IPS-20b (cell line): ENCODE measurements around the gene ATM.
A peak's percentile ranks its signal among the peaks of the same experiment; 100 is the strongest.

ENCODE experiments used
- H3K27ac ChIP-seq: one replicate; pipeline ENCODE4 v1.5.1; 2013; ENCODE audit warnings: low read length
- H3K27me3 ChIP-seq: 2 replicates; pipeline ENCODE4 v1.6.1; 2013; ENCODE audit warnings: mild to moderate bottlenecking, low read length, inconsistent platforms; ENCODE audit not compliant: insufficient read depth
- H3K36me3 ChIP-seq: 2 replicates; pipeline ENCODE4 v1.6.1; 2013; ENCODE audit warnings: low read depth, mild to moderate bottlenecking, inconsistent platforms, low read length, moderate library complexity; ENCODE audit not compliant: insufficient read depth
- H3K4me1 ChIP-seq: 2 replicates; pipeline ENCODE4 v1.6.1; 2013; ENCODE audit warnings: mild to moderate bottlenecking, control low read depth, inconsistent platforms, low read length, moderate library complexity; ENCODE audit not compliant: insufficient read depth
- H3K4me3 ChIP-seq: 2 replicates; pipeline ENCODE4 v1.5.1; 2013; ENCODE audit warnings: mild to moderate bottlenecking, low read length, inconsistent platforms
- H3K9ac ChIP-seq: 2 replicates; pipeline ENCODE4 v1.6.1; 2013; ENCODE audit warnings: low read depth, mild to moderate bottlenecking, inconsistent platforms, low read length, moderate library complexity
- H3K9me3 ChIP-seq: 2 replicates; pipeline ENCODE4 v1.6.1; 2013; ENCODE audit warnings: mild to moderate bottlenecking, low read depth, low read length, inconsistent platforms; ENCODE audit not compliant: insufficient read depth

ATM gene

GRCh38 chr11:108223348-108224149 lies 682 bp downstream of the ATM start:
- H3K36me3 ChIP-seq, result peaks cover 23% of the 10 kb centered on the region
- H3K27me3 ChIP-seq, result no peaks in the 10 kb centered on the region
- no peaks in the 10 kb centered on the region for H3K9me3 ChIP-seq
- H3K9ac ChIP-seq, result peak overlapping the region; percentile 100
- H3K4me1 ChIP-seq, result peaks cover 38% of the 10 kb centered on the region
- peak overlapping the region; percentile 50 for H3K27ac ChIP-seq
- H3K4me3 ChIP-seq, result peak overlapping the region; percentile 96

DNA sequence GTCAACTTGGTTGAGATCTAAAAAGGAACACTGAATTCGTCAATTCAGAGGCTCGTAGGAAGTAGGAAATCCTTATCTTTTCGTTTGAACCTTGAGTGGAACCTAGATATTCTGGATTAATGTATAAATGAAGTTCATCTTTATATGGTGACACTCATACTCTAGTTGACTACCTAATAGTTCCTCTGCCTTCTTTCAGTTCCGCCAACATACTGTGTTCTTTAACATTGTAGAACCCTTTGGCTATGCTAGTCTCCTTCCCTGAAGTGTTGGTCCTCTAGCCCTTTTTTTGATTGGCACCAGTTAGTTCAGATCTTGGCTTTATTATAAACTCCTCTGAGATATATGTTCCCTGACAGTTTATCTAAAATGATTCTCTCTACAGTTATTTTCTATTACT lies 1.5 kb downstream of the ATM start:
- Histone ChIP-seq H3K27ac (no peak overlapping the region), H3K27me3 (no peaks in the 10 kb centered on the region), H3K4me3 (peak overlapping the region; percentile 96), H3K9ac (peak overlapping the region; percentile 100; the same call in 1 of the 2 replicates), H3K4me1 (peaks cover 30% of the 10 kb centered on the region), H3K9me3 (no peaks in the 10 kb centered on the region), H3K36me3 (peaks cover 30% of the 10 kb centered on the region)

DNA sequence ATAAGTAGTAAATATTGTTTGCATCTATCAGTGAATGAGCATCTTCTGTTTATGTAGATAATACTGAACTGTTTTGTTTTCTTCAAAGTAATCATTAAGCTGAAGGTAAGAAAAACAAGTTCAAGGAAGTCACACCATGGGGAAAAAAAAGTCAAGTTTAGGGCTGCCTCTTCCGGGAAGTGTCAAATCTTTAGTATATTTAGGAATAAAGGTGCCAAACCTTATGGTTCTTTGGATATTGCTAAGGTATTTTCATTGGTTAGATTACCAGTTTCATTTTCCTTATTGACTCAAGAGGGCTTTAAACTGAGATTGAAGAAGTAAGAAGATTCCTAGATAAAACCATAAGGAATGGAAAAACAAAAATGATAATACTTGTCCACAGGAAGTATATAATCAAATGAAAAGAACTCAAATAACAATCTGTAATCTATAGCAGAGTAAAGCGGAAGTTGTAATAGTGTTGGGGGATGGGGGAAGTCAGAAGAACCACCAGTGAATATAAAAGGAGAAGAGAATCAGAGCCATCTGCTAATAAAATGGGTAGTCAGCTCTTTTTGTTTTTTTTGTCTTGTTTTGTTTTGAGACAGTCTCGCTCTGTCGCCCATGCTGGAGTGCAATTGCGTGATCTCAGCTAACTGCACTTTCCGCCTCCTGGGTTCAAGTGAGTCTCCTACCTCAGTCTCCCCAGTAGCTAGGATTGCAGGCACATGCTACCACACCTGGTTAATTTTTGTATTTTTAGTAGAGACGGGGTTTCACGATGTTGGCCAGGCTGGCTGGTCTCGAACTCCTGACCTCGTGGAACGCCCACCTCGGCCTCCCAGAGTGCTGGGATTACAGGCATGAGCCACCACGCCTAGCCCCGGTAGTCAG lies 2.3 kb downstream of the ATM start:
- H3K27ac ChIP-seq, result no peak overlapping the region
- H3K9ac ChIP-seq, result peak overlapping the region; percentile 100; the same call in 1 of the 2 replicates
- H3K9me3 ChIP-seq, result no peaks in the 10 kb centered on the region
- H3K4me3 ChIP-seq, result peak overlapping the region; percentile 96
- peaks cover 22% of the 10 kb centered on the region for H3K4me1 ChIP-seq
- H3K27me3 ChIP-seq, result no peaks in the 10 kb centered on the region
- H3K36me3 ChIP-seq, result peaks cover 38% of the 10 kb centered on the region

- H3K36me3 ChIP-seq, result peaks cover 46% of the 10 kb centered on the region
- H3K4me1 ChIP-seq, result peaks cover 16% of the 10 kb centered on the region
- no peak overlapping the region for H3K4me3 ChIP-seq
- H3K27me3 ChIP-seq, result no peaks in the 10 kb centered on the region
- H3K9me3 ChIP-seq, result no peaks in the 10 kb centered on the region
- H3K9ac ChIP-seq, result no peak overlapping the region
- H3K27ac ChIP-seq, result no peak overlapping the region
Measured at GRCh38 chr11:108226036-108226435, 3.2 kb downstream of the ATM start.

GRCh38 chr11:108228251-108228650 lies 5.4 kb downstream of the ATM start:
- peaks cover 66% of the 10 kb centered on the region for H3K36me3 ChIP-seq
- no peak overlapping the region for H3K27ac ChIP-seq
- no peaks in the 10 kb centered on the region for H3K9me3 ChIP-seq
- no peak overlapping the region for H3K4me3 ChIP-seq
- H3K27me3 ChIP-seq, result no peaks in the 10 kb centered on the region
- peaks cover 16% of the 10 kb centered on the region for H3K4me1 ChIP-seq
- no peak overlapping the region for H3K9ac ChIP-seq

DNA sequence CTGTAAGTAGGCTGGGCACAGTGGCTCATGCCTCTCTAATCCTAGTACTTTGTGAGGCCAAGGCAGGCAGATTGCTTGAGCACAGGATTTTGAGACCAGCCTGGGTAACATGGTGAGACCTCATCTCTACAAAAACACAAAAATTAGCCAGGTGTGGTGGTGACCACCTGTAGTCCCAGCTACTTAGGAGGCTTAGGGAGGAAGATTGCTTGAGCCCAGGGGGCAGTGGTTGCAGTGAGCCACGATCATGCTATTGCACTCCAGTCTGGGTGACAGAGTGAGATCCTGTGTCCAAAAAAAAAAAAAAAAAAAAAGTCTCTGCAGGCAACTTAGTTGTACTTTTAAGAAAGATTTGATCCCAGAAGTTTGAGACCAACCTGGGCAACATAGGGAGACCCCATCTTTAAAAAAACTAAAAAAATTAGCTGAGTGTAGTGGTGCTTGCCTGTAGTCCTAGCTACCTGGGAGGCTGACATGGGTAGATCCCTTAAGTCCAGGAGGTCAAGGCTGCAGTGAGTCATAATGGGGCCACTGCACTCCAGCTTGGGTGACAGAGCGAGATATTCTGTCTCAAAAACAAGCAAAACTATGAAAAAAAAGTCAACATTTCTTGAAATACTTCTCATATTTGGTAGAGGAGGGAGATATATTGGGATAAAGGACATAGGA lies 10.5 kb downstream of the ATM start:
- no peaks in the 10 kb centered on the region for H3K9me3 ChIP-seq
- no peaks in the 10 kb centered on the region for H3K27me3 ChIP-seq
- H3K4me1 ChIP-seq, result no peaks in the 10 kb centered on the region
- H3K9ac ChIP-seq, result no peak overlapping the region
- H3K36me3 ChIP-seq, result peaks cover 82% of the 10 kb centered on the region
- H3K4me3 ChIP-seq, result no peak overlapping the region
- H3K27ac ChIP-seq, result no peak overlapping the region

GRCh38 chr11:108235192-108235591 lies 12.3 kb downstream of the ATM start:
- Histone ChIP-seq H3K4me3 (no peak overlapping the region), H3K27ac (no peak overlapping the region), H3K27me3 (no peaks in the 10 kb centered on the region), H3K36me3 (peaks cover 78% of the 10 kb centered on the region), H3K9ac (no peak overlapping the region), H3K9me3 (no peaks in the 10 kb centered on the region), H3K4me1 (no peaks in the 10 kb centered on the region)

- Histone ChIP-seq H3K9me3 (no peaks in the 10 kb centered on the region), H3K9ac (no peak overlapping the region), H3K27ac (no peak overlapping the region), H3K36me3 (peaks cover 78% of the 10 kb centered on the region), H3K4me1 (no peaks in the 10 kb centered on the region), H3K27me3 (no peaks in the 10 kb centered on the region), H3K4me3 (no peak overlapping the region)
Measured at GRCh38 chr11:108235633-108236032, 12.8 kb downstream of the ATM start.

GRCh38 chr11:108237058-108237481 lies 14.2 kb downstream of the ATM start:
- Histone ChIP-seq H3K9me3 (no peaks in the 10 kb centered on the region), H3K27me3 (no peaks in the 10 kb centered on the region), H3K27ac (no peak overlapping the region), H3K9ac (no peak overlapping the region), H3K4me1 (no peaks in the 10 kb centered on the region), H3K36me3 (peaks cover 73% of the 10 kb centered on the region), H3K4me3 (no peak overlapping the region)

DNA sequence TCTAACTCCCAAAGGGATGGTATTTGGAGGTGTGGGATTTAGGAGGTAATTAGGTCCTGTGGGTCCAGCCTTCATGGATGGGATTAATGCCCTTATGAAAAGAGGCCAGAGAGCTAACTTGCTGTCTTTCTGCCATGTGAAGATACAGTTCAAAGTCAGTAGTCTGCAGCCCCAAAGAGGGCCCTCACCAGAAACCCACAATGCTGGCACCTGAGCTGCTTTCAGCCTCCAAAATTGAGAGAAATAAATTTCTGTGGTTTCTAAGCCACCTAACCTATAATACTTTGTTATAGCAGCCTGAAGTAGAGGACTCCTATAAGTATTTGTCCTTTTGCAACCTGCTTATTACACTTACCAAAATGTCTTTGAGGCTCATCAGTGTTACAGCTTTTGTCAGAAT lies 16.2 kb downstream of the ATM start:
- Histone ChIP-seq H3K4me3 (no peak overlapping the region), H3K9me3 (no peaks in the 10 kb centered on the region), H3K27me3 (no peaks in the 10 kb centered on the region), H3K27ac (no peak overlapping the region), H3K9ac (no peak overlapping the region), H3K36me3 (peaks cover 70% of the 10 kb centered on the region), H3K4me1 (no peaks in the 10 kb centered on the region)

DNA sequence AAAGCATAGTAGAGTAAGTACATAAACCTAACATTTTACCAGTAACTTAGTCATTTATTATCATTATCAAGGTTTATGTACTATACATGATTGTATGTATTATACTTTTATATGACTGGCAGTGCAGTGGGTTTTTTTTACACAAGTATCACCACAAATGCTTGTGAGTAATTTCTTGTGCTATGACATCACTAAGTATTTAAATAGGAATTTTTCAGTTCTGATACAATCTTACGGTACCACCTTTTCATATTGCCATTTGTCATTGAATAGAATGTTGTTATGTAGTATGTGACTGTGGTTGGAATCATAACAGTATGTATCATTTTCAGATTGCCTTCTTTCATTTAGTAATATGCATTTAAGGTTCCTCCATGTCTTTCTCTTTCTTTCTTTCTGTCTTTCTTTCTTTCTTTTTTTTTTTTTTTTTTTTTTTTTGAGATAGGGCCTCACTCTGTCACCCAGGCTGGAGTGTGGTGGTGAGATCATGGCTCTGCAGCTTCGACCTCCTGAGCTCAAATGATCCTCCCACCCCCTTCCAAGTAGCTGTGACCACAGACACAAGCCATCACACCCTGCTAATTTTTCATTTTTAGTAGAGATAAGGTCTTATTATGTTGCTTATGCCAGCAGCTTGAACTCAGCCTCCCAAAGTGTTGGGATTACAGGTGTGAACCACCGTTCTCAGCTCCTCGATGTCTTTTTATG lies 18.6 kb downstream of the ATM start:
- Histone ChIP-seq H3K27me3 (no peaks in the 10 kb centered on the region), H3K4me3 (no peak overlapping the region), H3K36me3 (peaks cover 69% of the 10 kb centered on the region), H3K27ac (no peak overlapping the region), H3K4me1 (no peaks in the 10 kb centered on the region), H3K9ac (no peak overlapping the region), H3K9me3 (no peaks in the 10 kb centered on the region)
